Fibroblast of skin of back (primary cell): ENCODE data around the gene RFTN1. TPM values are rescaled to one million over a fixed set of nuclear protein-coding genes. Genes with fewer than 3 reads are reported as not detected.

Experiments
- DNase-seq: peaks from one replicate; pipeline ENCODE4 v3.0.0-alpha.2; 2013
- polyA plus RNA-seq, 2 experiments: library from polyadenylated mRNA; unstranded; fragments of 120-200 nt; gene quantifications; one replicate each; pipeline ENCODE4 v1.2.1, GENCODE V29; 2013; ENCODE audit not compliant: insufficient read length in 2 of 2

RFTN1 gene, protein sequence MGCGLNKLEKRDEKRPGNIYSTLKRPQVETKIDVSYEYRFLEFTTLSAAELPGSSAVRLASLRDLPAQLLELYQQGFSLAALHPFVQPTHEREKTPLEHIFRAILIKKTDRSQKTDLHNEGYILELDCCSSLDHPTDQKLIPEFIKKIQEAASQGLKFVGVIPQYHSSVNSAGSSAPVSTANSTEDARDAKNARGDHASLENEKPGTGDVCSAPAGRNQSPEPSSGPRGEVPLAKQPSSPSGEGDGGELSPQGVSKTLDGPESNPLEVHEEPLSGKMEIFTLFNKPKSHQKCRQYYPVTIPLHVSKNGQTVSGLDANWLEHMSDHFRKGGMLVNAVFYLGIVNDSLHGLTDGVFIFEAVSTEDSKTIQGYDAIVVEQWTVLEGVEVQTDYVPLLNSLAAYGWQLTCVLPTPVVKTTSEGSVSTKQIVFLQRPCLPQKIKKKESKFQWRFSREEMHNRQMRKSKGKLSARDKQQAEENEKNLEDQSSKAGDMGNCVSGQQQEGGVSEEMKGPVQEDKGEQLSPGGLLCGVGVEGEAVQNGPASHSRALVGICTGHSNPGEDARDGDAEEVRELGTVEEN
- polyA plus RNA-seq (2013, experiment 1 of 2; ENCODE audit: insufficient read length): 28.3 TPM
- polyA plus RNA-seq (2013, experiment 2 of 2; ENCODE audit: insufficient read length): 44.8 TPM

- peak; percentile 80 for DNase-seq
Measured at GRCh38 chr3:16513141-16514020, at the start of gene RFTN1. RFTN1 (minus strand) TSS chr3:16513699; CDS start chr3:16493869, 19,830 bp downstream.

DNA sequence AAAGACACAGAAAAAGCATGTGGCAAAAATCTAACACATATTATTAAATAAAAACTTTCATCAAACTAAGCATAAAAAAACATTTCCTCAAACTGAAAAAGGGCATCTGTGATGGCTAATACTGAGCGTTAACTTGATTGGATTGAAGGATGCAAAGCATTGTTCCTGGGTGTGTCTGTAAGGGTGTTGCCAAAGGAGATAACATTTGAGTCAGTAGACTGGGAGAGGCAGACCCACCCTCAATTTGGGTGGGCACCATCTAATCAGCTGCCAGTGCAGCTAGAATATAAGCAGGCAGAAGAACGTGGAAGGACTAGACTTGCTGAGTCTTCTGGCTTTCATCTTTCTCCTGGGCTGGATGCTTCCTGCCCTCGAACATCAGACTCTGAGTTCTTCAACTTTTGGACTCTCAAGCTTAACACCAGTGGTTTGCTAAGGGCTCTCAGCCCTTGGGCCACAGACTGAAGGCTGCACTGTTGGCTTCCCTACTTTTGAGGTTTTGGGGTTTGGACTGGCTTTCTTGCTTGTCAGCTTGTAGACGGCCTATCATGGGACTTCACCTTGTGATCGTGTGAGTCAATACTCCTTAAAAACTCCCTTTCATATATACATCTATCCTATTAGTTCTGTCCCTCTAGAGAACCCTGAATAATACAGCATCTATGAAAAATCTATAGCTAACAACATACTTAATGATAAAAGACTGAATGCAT lies 46.3 kb upstream of the RFTN1 start:
- no peak for DNase-seq

DNA sequence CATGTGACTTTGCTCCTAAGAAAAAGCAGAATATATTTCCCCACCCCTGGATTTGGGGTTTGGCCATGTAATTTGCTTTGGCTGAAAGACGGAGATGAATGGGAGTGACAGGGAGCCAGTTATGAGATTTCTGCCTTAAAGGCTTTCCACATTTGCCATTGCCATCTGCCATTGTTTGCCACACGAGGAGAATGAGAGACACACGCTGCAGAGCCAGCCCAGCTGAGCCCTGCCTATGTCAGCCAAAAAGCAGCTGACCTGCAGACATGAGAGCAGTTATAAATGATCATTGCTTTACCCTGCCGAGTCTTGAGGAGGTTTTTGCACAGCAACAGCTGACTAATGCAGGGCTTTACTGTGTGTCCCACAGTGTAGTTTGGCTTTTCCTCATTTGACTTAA lies 40.6 kb upstream of the RFTN1 start:
- DNase-seq: no peak

GRCh38 chr3:16552757-16553156 lies 39.3 kb upstream of the RFTN1 start:
- DNase-seq: no peak

DNA sequence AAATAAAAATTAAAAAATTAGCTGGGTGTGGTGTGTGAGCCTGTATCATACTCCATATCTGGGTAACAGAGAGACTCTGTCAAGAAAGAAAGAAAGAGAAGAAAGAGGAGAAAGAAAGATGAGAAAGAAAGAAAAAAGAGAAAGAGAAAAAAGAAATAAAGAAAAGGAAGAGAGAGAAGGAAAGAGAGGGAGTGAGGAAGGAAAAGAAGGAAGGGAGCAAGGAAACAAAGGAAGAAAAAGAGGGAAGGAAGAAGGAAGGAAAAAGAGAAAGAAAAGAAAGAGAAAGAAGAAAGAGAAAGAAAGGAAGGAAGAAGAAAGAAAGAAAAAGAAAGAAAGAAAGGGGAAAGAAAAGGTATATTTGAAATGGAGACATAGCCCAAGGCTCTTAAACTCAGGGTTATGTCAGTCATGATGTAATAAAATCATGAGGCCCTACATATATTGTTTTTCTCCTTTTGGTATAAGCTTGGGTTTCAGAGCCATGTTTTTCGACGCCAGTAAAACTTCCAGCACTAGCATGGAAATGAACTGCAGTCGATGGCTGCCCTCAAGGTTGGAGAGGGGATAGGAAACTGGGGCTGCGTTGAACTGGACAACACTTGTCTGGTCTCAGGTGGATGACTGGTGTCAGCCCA lies 38.0 kb upstream of the RFTN1 start:
- DNase-seq: no peak

DNA sequence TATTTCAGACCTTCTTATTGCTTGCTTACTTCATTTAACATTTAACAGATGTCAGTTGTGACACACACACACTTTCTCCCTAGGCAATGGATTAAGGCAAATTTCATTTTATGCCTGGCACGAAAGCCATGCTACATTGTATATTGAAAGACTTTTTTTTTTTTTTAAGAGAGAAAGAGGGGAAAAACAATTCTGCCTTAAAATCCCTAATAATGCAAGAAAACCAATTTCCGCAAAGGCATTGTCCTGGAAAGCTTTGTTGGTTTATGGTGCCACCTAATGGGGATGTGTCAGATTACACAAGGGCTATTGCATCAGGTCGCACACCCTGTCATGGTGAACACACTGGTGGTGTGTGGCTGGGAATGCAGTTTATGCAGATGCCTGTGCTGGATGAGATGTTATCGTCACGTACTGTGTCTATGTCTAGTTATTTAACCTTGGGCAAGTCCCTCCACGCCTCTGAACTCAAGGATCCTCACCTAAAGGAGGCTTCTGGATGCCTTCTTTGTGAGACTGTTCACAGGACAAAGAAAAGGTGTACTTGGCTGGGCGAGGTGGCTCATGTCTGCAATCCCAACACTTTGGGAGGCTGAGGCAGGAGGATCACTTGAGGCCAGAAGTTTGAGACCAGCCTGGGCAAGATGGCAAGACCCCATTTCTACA lies 37.3 kb upstream of the RFTN1 start:
- DNase-seq: peak; percentile 86

DNA sequence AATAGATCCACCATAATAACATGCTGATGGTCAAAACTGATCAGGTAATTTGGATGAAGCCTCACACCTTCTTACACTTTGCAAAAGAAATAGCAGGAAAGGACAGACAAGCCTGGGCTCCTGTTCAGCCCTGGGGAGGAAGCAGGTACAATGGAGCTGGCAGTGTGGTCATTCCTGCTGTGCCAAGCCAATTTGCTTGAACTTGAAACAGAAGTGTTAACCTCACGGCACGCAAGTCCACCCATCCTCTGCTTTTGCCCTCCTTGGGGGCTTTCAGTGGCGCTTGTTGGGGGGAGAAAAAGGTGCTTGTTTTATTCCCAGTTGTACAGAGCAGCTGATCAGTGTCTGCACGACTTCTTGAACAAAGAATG lies 36.8 kb upstream of the RFTN1 start:
- DNase-seq: no peak

DNA sequence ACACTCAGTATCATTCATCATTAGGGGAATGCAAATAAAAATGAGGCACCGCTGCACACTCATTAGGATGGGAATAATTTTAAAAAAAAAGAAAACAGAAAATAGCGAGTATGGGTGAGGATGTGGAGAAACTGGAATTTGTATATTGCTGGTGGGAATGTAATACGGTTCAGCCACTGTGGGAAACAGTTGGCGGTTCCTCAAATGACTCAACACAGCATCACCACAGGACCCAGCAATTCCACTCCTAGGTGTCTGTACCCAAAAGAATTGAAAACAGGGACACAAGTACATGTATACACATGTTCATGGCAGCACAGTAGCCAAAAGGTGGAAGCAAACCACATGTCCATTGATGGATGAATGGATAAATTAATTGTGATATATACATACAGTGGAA lies 35.2 kb upstream of the RFTN1 start:
- DNase-seq: peak; percentile 81

GRCh38 chr3:16547561-16548357 lies 34.3 kb upstream of the RFTN1 start:
- no peak for DNase-seq

DNA sequence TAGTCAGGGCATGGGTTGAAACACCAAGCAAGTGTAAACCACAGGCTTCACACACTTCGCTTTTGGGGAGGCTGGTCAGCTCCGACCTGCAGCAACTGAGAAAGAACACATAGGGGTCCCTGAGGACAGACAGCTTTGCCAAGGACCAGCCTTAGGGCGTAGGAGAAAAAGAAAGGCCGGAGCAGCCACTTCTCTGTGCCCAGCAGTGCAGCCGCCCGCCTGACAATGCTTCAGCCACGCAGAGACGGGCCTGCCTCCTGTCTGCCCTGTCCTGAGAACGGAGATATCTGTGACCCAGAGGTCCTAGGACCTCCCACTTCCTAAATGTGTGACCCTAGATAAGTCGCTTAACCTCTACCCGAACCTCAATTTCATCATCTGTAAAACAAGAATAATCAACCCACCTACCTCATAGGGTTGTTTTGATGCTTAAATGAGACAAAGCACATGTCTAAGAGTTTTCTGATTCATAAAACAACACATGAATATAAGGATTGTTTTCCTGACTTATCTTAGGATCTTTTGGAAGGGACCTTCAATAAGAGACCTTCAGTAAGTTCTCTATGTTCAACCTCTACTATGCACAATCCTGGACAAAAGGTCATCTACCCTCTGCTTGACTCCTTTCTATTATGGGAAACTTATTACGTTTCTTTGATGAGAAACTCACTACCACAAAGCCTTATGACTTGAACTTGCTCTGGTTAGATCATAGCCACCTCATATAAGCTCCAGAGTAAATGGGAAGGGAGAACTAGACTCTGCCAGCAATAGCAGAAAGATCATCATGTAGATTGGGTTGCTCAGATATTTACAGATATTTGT lies 32.9 kb upstream of the RFTN1 start:
- DNase-seq: no peak

- no peak for DNase-seq
Measured at GRCh38 chr3:16545413-16546185, 32.1 kb upstream of the RFTN1 start.

GRCh38 chr3:16543242-16543864 lies 29.9 kb upstream of the RFTN1 start:
- DNase-seq: no peak

DNA sequence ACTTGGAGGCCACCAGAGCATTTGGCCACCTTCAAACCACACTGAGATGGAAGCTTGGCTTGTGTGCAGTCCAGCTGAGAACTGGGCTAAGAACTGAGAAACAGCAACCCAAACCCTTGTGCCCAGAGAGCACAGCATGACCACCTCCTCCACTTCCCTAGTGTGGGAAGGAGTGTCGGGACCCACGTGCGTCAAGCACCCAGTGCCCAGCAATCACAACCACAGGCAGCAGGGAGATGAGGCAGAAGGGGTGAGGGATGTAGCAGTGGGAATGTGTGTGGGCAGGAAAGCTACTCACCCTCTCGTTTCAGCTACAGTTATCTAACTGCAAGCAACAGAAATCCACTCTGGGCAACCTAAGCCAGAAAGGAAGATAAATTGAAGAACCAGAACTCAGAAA lies 25.0 kb upstream of the RFTN1 start:
- DNase-seq: no peak

- no peak for DNase-seq
Measured at GRCh38 chr3:16536996-16537395, 23.5 kb upstream of the RFTN1 start.

GRCh38 chr3:16536344-16536663 lies 22.8 kb upstream of the RFTN1 start:
- no peak for DNase-seq

DNA sequence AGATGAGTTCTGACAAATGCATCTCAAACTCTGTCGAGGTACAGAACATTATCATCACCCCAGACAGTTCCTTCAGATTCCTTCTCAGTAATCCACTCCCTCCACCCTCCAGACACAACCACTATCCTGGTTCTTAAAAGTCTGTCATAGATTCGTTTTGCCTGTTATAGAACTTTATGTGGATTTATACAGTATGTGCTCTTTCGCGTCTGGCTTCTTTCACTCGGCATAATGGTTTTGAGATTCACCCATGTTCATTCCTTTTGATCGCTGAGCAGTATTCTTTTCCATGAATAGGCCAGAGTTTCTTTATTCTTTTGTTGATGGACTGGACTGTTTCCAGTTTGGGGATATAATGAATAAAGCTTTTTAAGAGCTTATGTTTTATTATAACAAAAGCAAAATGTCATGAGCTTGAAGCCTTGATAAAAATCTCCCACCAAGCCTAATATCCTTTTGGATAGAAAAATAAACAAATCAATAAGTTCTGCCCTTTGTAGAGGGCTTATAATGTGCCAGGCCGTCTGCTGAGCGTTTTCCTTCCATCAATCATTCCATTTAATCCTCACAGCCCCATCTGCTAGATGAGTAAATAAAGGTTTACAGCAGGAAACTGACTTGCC lies 21.3 kb upstream of the RFTN1 start:
- DNase-seq: no peak

- no peak for DNase-seq
Measured at GRCh38 chr3:16533928-16534574, 20.6 kb upstream of the RFTN1 start.

DNA sequence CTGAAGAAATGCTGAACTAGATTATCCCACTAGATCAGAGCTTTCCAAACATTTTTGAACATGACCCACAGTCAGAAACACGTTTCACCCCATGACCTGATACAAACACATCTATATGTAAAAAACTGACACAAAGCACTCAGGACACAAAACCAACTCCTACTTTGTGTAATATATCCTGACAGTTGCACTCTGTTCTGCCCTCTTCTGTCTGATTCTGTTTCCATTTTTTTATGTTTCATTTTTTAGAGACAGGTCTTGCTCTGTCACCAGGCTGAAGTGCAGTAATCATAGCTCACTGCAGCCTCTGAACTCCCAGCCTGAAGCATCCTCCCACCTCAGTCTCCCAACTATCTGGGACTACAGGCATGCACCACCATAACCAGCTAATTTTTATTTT lies 15.8 kb upstream of the RFTN1 start:
- DNase-seq: no peak
